ENCODE measurements around the gene GAST. TPM values are rescaled to one million over a fixed set of nuclear protein-coding genes. Genes with fewer than 3 reads are reported as not detected.

Gene GAST
- total RNA-seq, 1 donor from 2014 or later = not detected

DNA sequence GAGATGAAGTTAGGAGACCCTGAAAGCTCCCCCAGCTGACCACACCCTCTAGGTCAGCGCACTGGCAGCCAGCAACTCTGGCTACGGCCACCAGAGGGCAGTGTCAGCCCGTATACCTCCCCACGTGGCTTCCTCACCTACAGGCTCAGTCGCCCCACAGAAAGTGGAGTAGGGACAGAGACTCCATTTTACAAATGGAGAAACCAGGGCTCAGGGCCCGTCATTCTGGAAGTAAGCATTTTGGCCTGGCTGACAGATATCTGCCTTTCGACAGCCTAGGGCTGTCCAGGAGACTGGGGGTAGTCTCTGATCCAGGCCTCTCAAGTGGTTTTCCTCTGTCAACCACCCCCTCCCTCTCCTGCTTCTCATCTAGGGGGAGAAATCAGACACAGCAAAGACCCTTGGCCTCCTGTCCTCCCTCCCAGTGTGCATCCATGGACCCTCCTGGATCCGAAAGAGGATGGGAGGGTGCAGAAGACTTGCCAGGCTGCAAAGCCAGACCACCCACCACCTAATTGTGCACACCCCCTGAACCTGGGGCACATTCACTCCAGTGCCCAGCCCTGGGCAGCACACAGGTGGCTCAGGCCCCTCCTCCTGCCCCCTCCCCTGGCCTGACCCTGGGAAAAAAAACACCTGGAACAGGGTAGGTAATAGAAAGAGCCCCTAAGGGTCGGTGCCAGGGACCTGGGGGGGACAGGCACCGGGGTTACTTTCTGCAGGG, 26.1 kb downstream of the GAST start:
- peaks cover 33% of the 10 kb centered on the region for H3K27me3 ChIP-seq (ENCODE audit: insufficient read depth, low read length)
- H3K9me3 Mint-ChIP-seq (ENCODE audit: unreplicated experiment) = no peaks in the 10 kb centered on the region
- no peaks in the 10 kb centered on the region for H3K9me3 ChIP-seq (ENCODE audit: insufficient read depth, low read depth, low read length)
- no peak overlapping the region for H3K4me3 ChIP-seq (ENCODE audit: insufficient read depth, low read depth, low read length)
- H3K4me2 ChIP-seq (ENCODE audit: low read length) = peak overlapping the region; percentile 19
- no peaks in the 10 kb centered on the region for H3K36me3 ChIP-seq (ENCODE audit: insufficient read depth, low read length)
- DNase-seq (ENCODE audit: low read depth) = peak; percentile 28
- no peak overlapping the region for H3K9ac ChIP-seq (ENCODE audit: low read length)
- no peak for FAIRE-seq
- no peaks in the 10 kb centered on the region for H4K20me1 ChIP-seq (ENCODE audit: insufficient read depth, low read length)
- no peaks in the 10 kb centered on the region for H3K36me3 Mint-ChIP-seq (ENCODE audit: low read depth, unreplicated experiment)
- TF ChIP-seq, protein P1, sequence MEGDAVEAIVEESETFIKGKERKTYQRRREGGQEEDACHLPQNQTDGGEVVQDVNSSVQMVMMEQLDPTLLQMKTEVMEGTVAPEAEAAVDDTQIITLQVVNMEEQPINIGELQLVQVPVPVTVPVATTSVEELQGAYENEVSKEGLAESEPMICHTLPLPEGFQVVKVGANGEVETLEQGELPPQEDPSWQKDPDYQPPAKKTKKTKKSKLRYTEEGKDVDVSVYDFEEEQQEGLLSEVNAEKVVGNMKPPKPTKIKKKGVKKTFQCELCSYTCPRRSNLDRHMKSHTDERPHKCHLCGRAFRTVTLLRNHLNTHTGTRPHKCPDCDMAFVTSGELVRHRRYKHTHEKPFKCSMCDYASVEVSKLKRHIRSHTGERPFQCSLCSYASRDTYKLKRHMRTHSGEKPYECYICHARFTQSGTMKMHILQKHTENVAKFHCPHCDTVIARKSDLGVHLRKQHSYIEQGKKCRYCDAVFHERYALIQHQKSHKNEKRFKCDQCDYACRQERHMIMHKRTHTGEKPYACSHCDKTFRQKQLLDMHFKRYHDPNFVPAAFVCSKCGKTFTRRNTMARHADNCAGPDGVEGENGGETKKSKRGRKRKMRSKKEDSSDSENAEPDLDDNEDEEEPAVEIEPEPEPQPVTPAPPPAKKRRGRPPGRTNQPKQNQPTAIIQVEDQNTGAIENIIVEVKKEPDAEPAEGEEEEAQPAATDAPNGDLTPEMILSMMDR (IDR thresholded peaks at IDR 0.05; ENCODE audit: insufficient read depth, low read depth, low read length) = peak; percentile 96
- TF ChIP-seq EZH2 (IDR thresholded peaks at IDR 0.05; ENCODE audit: insufficient read depth, low read length) = no peak
- H3K4me1 ChIP-seq (ENCODE audit: insufficient read depth, low read length) = peaks cover 20% of the 10 kb centered on the region
- H3K27ac Mint-ChIP-seq (ENCODE audit: unreplicated experiment) = peak overlapping the region; percentile 77
- peak overlapping the region; percentile 34 for H3K4me3 Mint-ChIP-seq (ENCODE audit: unreplicated experiment)
- H2AFZ ChIP-seq (ENCODE audit: low read depth, low read length) = peak overlapping the region; percentile 88
- peaks cover 31% of the 10 kb centered on the region for H3K27me3 Mint-ChIP-seq (ENCODE audit: low read depth, unreplicated experiment)
- no peak overlapping the region for H3K27ac ChIP-seq (ENCODE audit: low read depth, low read length)
- H3K4me1 Mint-ChIP-seq (ENCODE audit: low read depth, unreplicated experiment) = peaks cover 2% of the 10 kb centered on the region
- H3K79me2 ChIP-seq (ENCODE audit: insufficient read depth, low read length) = no peaks in the 10 kb centered on the region

DNA sequence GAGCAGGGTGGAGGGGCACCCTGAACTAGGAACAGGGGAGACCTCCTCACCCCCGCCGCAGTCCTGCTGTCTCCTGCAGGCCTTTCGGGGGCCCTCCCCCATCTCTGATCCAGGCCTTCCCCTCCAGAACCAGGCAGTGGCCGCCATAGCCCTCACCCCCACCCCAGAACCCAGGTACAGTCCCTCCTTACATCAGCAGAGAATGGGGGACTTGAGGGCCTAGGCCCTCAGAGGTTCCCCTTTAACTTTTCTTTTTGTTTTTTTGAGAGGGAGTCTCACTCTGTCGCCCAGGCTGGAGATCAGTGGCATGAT, 26.6 kb downstream of the GAST start:
- no peak overlapping the region for H3K4me2 ChIP-seq (ENCODE audit: low read length)
- H2AFZ ChIP-seq (ENCODE audit: low read depth, low read length) = no peak overlapping the region
- TF ChIP-seq EZH2 (IDR thresholded peaks at IDR 0.05; ENCODE audit: insufficient read depth, low read length) = no peak
- TF ChIP-seq, protein P1 (IDR thresholded peaks at IDR 0.05; ENCODE audit: insufficient read depth, low read depth, low read length) = no peak
- peaks cover 29% of the 10 kb centered on the region for H3K27me3 ChIP-seq (ENCODE audit: insufficient read depth, low read length)
- H3K4me3 ChIP-seq (ENCODE audit: insufficient read depth, low read depth, low read length) = no peak overlapping the region
- no peaks in the 10 kb centered on the region for H3K36me3 ChIP-seq (ENCODE audit: insufficient read depth, low read length)
- H3K79me2 ChIP-seq (ENCODE audit: insufficient read depth, low read length) = no peaks in the 10 kb centered on the region
- H3K27ac ChIP-seq (ENCODE audit: low read depth, low read length) = no peak overlapping the region
- no peaks in the 10 kb centered on the region for H3K9me3 ChIP-seq (ENCODE audit: insufficient read depth, low read depth, low read length)
- no peak overlapping the region for H3K9ac ChIP-seq (ENCODE audit: low read length)
- H4K20me1 ChIP-seq (ENCODE audit: insufficient read depth, low read length) = no peaks in the 10 kb centered on the region
- Mint-ChIP-seq H3K4me3 (ENCODE audit: unreplicated experiment) (no peak overlapping the region), H3K36me3 (ENCODE audit: low read depth, unreplicated experiment) (no peaks in the 10 kb centered on the region), H3K9me3 (ENCODE audit: unreplicated experiment) (no peaks in the 10 kb centered on the region), H3K27me3 (ENCODE audit: low read depth, unreplicated experiment) (peaks cover 28% of the 10 kb centered on the region), H3K27ac (ENCODE audit: unreplicated experiment) (no peak overlapping the region), H3K4me1 (ENCODE audit: low read depth, unreplicated experiment) (no peaks in the 10 kb centered on the region)
- no peak for FAIRE-seq
- no peak for DNase-seq (ENCODE audit: low read depth)
- peaks cover 20% of the 10 kb centered on the region for H3K4me1 ChIP-seq (ENCODE audit: insufficient read depth, low read length)

DNA sequence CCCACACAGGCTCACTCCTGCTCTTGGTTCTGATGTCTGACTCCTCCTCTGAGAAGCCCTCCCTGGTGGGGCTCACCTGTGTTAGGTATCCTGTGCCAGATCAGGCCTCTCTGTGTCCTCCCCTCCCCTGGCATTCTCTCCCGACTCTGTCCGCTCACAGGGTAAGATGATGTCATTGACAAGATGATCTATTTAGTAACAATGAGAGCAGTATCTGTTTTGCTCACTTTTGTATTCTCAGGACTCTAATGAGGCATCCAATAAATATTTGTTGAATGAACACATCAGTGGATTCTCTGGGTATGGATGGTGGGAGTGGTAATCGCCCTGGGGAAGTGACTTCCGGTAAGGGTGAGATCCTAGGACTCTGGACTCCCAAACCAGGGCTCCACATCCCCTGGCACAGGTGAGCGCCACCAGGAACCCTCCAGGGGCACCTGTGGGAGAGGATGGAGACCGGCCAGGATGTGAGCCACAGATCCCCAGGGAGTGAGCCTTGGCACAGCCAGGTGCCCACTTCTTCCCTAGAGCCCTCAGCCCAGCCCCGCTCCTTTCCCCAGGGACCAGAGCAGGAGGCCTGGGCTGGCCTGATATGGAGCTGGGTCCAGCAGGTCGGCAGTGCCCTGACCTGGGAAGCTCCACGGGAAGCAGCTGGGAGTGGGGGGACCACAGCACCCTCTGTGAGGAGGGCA, 27.7 kb downstream of the GAST start:
- Histone ChIP-seq H2AFZ (ENCODE audit: low read depth, low read length) (peak overlapping the region; percentile 14), H3K4me3 (ENCODE audit: insufficient read depth, low read depth, low read length) (no peak overlapping the region)
- FAIRE-seq = no peak

More for the DNA sequence above, 27.7 kb downstream of the GAST start:
- Histone ChIP-seq H3K4me1 (ENCODE audit: insufficient read depth, low read length) (peaks cover 10% of the 10 kb centered on the region), H3K9ac (ENCODE audit: low read length) (no peak overlapping the region), H3K27ac (ENCODE audit: low read depth, low read length) (no peak overlapping the region), H3K4me2 (ENCODE audit: low read length) (no peak overlapping the region), H3K27me3 (ENCODE audit: insufficient read depth, low read length) (peaks cover 21% of the 10 kb centered on the region), H3K9me3 (ENCODE audit: insufficient read depth, low read depth, low read length) (no peaks in the 10 kb centered on the region), H3K36me3 (ENCODE audit: insufficient read depth, low read length) (no peaks in the 10 kb centered on the region), H3K79me2 (ENCODE audit: insufficient read depth, low read length) (no peaks in the 10 kb centered on the region), H4K20me1 (ENCODE audit: insufficient read depth, low read length) (no peaks in the 10 kb centered on the region)
- H3K9me3 Mint-ChIP-seq (ENCODE audit: unreplicated experiment) = no peaks in the 10 kb centered on the region
- no peak overlapping the region for H3K4me3 Mint-ChIP-seq (ENCODE audit: unreplicated experiment)
- TF ChIP-seq EZH2 (IDR thresholded peaks at IDR 0.05; ENCODE audit: insufficient read depth, low read length) = no peak
- peak; percentile 31 for DNase-seq (ENCODE audit: low read depth)
- peaks cover 27% of the 10 kb centered on the region for H3K27me3 Mint-ChIP-seq (ENCODE audit: low read depth, unreplicated experiment)
- peak overlapping the region; percentile 37 for H3K27ac Mint-ChIP-seq (ENCODE audit: unreplicated experiment)
- no peaks in the 10 kb centered on the region for H3K36me3 Mint-ChIP-seq (ENCODE audit: low read depth, unreplicated experiment)
- H3K4me1 Mint-ChIP-seq (ENCODE audit: low read depth, unreplicated experiment) = no peaks in the 10 kb centered on the region

Data from astrocyte (in vitro differentiated cells and primary cell).